K562 (cell line): ENCODE data around the gene SAMM50. TPM values are rescaled to one million over a fixed set of nuclear protein-coding genes. Genes with fewer than 3 reads are reported as not detected.

ENCODE experiments used
- ATAC-seq: fragments of 200-7000 bp; cut with Tn5 transposase; 3 replicates; pipeline ENCODE4 v1.9.1; 2020; ENCODE audit warnings: moderate library complexity
- BruUV-seq: library from RNA; stranded (reverse); fragments of 400-500 nt; replicated peaks from 2 replicates; lab custom pipeline; 2021; lab: Mats Ljungman, UMichigan
- CTCF ChIA-PET: fragments of 300-600 bp; formaldehyde crosslinking; extraction: SDS; loops from one replicate; lab custom pipeline; 2021; ENCODE audit warnings: low intra/inter-chr PET ratio; lab: Yijun Ruan, JAX
- POLR2A ChIA-PET: fragments of 300-600, 350-650 bp; sonication (Branson Sonifier 250); formaldehyde crosslinking; extraction: SDS; loops from one replicate; lab custom pipeline; 2021; ENCODE audit warnings: antibody characterized with exemption, inconsistent platforms; lab: Yijun Ruan, JAX
- DNase-seq, 4 experiments: peaks; one replicate each; pipeline versions ENCODE4 v3.0.0 to v3.0.0-alpha.2; 2011 to 2018; ENCODE audit warnings: low spot score in 3 of 4, mixed read lengths in 3 of 4; ENCODE audit errors: extremely low read depth in 1 of 4
- FAIRE-seq: peaks from 2 replicates; lab custom pipeline; 2011; peaks lifted over from hg19 to GRCh38; lab: Jason Lieb, UNC
- H2AFZ ChIP-seq: 2 replicates; pipeline ENCODE4 v1.6.0; 2011; ENCODE audit warnings: low read depth, low read length, control low read depth, inconsistent platforms
- H3K27ac ChIP-seq: fragments of 200-600 bp; 3 replicates; pipeline ENCODE4 v1.8.0; 2011; ENCODE audit warnings: low read depth, mild to moderate bottlenecking, control low read depth, inconsistent platforms, low read length, moderate library complexity, mixed read lengths; ENCODE audit errors: extremely low read depth
- H3K27me3 ChIP-seq, 2 experiments: fragments of 300-600 bp in 1 of 2; 2 replicates in 1 of 2; 3 replicates in 1 of 2; pipeline versions ENCODE4 v1.6.0 to v1.8.0; 2011; ENCODE audit warnings: inconsistent platforms in 2 of 2, low read length in 2 of 2, mild to moderate bottlenecking in 1 of 2, mixed read lengths in 1 of 2, moderate library complexity in 1 of 2; ENCODE audit not compliant: control insufficient read depth in 2 of 2, insufficient read depth in 2 of 2
- H3K36me3 ChIP-seq: fragments of 300-600 bp; 3 replicates; pipeline ENCODE4 v1.8.0; 2011; ENCODE audit warnings: mild to moderate bottlenecking, low read length, inconsistent platforms; ENCODE audit not compliant: control insufficient read depth, insufficient read depth
- H3K4me1 ChIP-seq, 2 experiments: fragments of 200-600 bp in 1 of 2; replicated peaks in 1 of 2; 2 replicates in 1 of 2; 3 replicates in 1 of 2; pipeline versions ENCODE4 v1.5.1 to v1.8.0; 2011; ENCODE audit warnings: inconsistent platforms in 2 of 2, low read length in 2 of 2, mild to moderate bottlenecking in 1 of 2, mixed read lengths in 1 of 2, moderate library complexity in 1 of 2; ENCODE audit not compliant: control insufficient read depth in 2 of 2, insufficient read depth in 2 of 2
- H3K4me2 ChIP-seq: 2 replicates; pipeline ENCODE4 v1.6.1; 2011; ENCODE audit warnings: low read length, control low read depth, inconsistent platforms, mixed read lengths; ENCODE audit not compliant: insufficient read depth
- H3K4me3 ChIP-seq: fragments of 200-600 bp; sonication (generic), shearing (Covaris generic); 2 replicates; pipeline ENCODE4 v1.5.1; 2016; ENCODE audit warnings: control low read depth, inconsistent platforms
- H3K79me2 ChIP-seq: fragments of 200-600 bp; 3 replicates; pipeline ENCODE4 v1.8.0; 2011; ENCODE audit warnings: low read length, inconsistent platforms; ENCODE audit not compliant: control insufficient read depth, insufficient read depth
- H3K9ac ChIP-seq, 2 experiments: 2 replicates each; pipeline versions ENCODE4 v1.6.0 to v1.6.1; 2011; ENCODE audit warnings: low read depth in 2 of 2, low read length in 2 of 2, control low read depth in 1 of 2, inconsistent platforms in 1 of 2, mild to moderate bottlenecking in 1 of 2, mixed read lengths in 1 of 2; ENCODE audit not compliant: insufficient read depth in 1 of 2
- H3K9me1 ChIP-seq: one replicate; pipeline ENCODE4 v1.6.0; 2011; ENCODE audit warnings: inconsistent platforms, mild to moderate bottlenecking, low read length, moderate library complexity; ENCODE audit not compliant: control insufficient read depth, insufficient read depth
- H3K9me3 ChIP-seq: replicated peaks from 2 replicates; pipeline ENCODE4 v1.5.1; 2011; ENCODE audit warnings: low read depth, low read length, inconsistent platforms; ENCODE audit not compliant: control insufficient read depth, insufficient read depth
- H4K20me1 ChIP-seq: replicated peaks from 2 replicates; pipeline ENCODE4 v1.6.1; 2011; ENCODE audit warnings: low read length, inconsistent platforms, mixed read lengths; ENCODE audit not compliant: control insufficient read depth, insufficient read depth
- CBX1 ChIP-seq: sonication (generic); IDR thresholded peaks from 2 replicates; pipeline ENCODE4 v1.6.1; 2016; ENCODE audit warnings: antibody characterized with exemption, low read depth, mild to moderate bottlenecking
- HDAC2 ChIP-seq: fragments of 450-650 bp; IDR thresholded peaks from 2 replicates; pipeline ENCODE4 v1.6.1; 2016; ENCODE audit warnings: mild to moderate bottlenecking
- IFI16 ChIP-seq: fragments of 250-450 bp; sonication (Bioruptor Pico); IDR thresholded peaks from 2 replicates; pipeline ENCODE4 v2.1.2; 2022; ENCODE audit warnings: mild to moderate bottlenecking, inconsistent platforms
- KLF6 ChIP-seq: fragments of 250-450 bp; sonication (Bioruptor Pico); IDR thresholded peaks from 2 replicates; pipeline ENCODE4 v1.4.0; 2020; ENCODE audit warnings: mild to moderate bottlenecking, moderate library complexity, borderline replicate concordance
- L3MBTL2 ChIP-seq: fragments of 450-650 bp; IDR thresholded peaks from 2 replicates; pipeline ENCODE4 v1.6.1; 2016; ENCODE audit warnings: mild to moderate bottlenecking, moderate library complexity
- PHF20 ChIP-seq: fragments of 450-650 bp; IDR thresholded peaks from 2 replicates; pipeline ENCODE4 v1.6.1; 2018; ENCODE audit not compliant: partially characterized antibody
- POLR2A ChIP-seq: fragments of 450-650 bp; conservative IDR thresholded peaks from 2 replicates; pipeline ENCODE4 v1.6.1; 2016
- POLR2B ChIP-seq: fragments of 450-650 bp; IDR thresholded peaks from 2 replicates; pipeline ENCODE4 v1.6.1; 2018; ENCODE audit warnings: low read depth; ENCODE audit not compliant: partially characterized antibody
- RB1 ChIP-seq: fragments of 450-650 bp; IDR thresholded peaks from 2 replicates; pipeline ENCODE4 v1.6.1; 2017; ENCODE audit warnings: low read depth, mild to moderate bottlenecking
- RBM14 ChIP-seq: fragments of 200-400 bp; formaldehyde crosslinking; IDR thresholded peaks from 2 replicates; pipeline ENCODE4 v1.6.1; 2018; ENCODE audit warnings: low read depth, mild to moderate bottlenecking, low read length, moderate library complexity, borderline replicate concordance; ENCODE audit not compliant: insufficient read depth
- RFX1 ChIP-seq: fragments of 450-650 bp; IDR thresholded peaks from 2 replicates; pipeline ENCODE4 v1.6.1; 2016; ENCODE audit warnings: mild to moderate bottlenecking, moderate library complexity
- SAFB2 ChIP-seq: fragments of 200-400 bp; formaldehyde crosslinking; IDR thresholded peaks from 2 replicates; pipeline ENCODE4 v1.6.1; 2018; ENCODE audit warnings: borderline replicate concordance, low read length, low read depth, moderate library complexity; ENCODE audit not compliant: severe bottlenecking
- TCF7L2 ChIP-seq: fragments of 150-350 bp; IDR thresholded peaks from 2 replicates; pipeline ENCODE4 v1.6.1; 2016; ENCODE audit warnings: low read depth, mild to moderate bottlenecking, low read length, moderate library complexity
- THAP7 ChIP-seq: fragments of 250-450 bp; sonication (Bioruptor Pico); IDR thresholded peaks from 2 replicates; pipeline ENCODE4 v1.5.0; 2021
- ZNF197 ChIP-seq: fragments of 200-800 bp; sonication (Bioruptor generic); IDR thresholded peaks from 2 replicates; pipeline ENCODE4 v1.6.1; 2016; ENCODE audit warnings: low read depth, missing genetic modification characterization, missing compliant biosample characterization
- WGBS: fragments of 100-300 bp; shearing (Covaris generic); methylation state at CpG from one replicate; pipeline ENCODE4 v1.1.6; 2016; ENCODE audit warnings: low coverage, mixed read lengths; ENCODE audit not compliant: insufficient coverage; ENCODE audit errors: missing lambda C conversion rate; 5-methylcytosine and 5-hydroxymethylcytosine counted together
- in situ Hi-C: fragments of 300-500 bp; cut with MboI; formaldehyde crosslinking; loops from 4 replicates; pipeline ENCODE4 v1.15.0; 2018; ENCODE audit warnings: inconsistent platforms, mixed read lengths
- intact Hi-C: fragments of 100-400 bp; cut with micrococcal nuclease; formaldehyde crosslinking; loops from 2 replicates; pipeline ENCODE4 v1.14.2; 2022
- polyA plus RNA-seq, 8 experiments: library from polyadenylated mRNA; depleted of rRNA in 4 of 8; stranded (reverse) in 5 of 8; unstranded in 3 of 8; fragments of >200 nt; fragmentation: Nextera tagmentation in 2 of 8; fragmentation: Illumina TruSeq in 1 of 8; extraction: Ambion mirVana in 2 of 8; extraction: Trizol in 1 of 8; gene quantifications; 2 replicates each; pipeline versions ENCODE4 v1.2.1 to v1.2.3, GENCODE V29; 2011 to 2014; ENCODE audit warnings: inconsistent platforms in 1 of 8, missing spikeins in 1 of 8
- total RNA-seq, 7 experiments: library from RNA; depleted of rRNA in 6 of 7; stranded (reverse); fragments of >200 nt in 6 of 7; fragmentation: Illumina TruSeq in 2 of 7; extraction: Trizol in 2 of 7; gene quantifications; 2 replicates each; pipeline versions ENCODE4 v1.2.1 to v1.2.3, GENCODE V29; 2011 to 2021; ENCODE audit warnings: low replicate concordance in 1 of 7
- TF ChIP-seq, protein P1 (sequence below), 2 experiments: fragments of 450-650 bp; conservative IDR thresholded peaks; 2 replicates each; pipeline ENCODE4 v1.6.1; 2017; ENCODE audit warnings: mild to moderate bottlenecking in 2 of 2, moderate library complexity in 2 of 2
- TF ChIP-seq, protein P2 (sequence below): conservative IDR thresholded peaks from 2 replicates; pipeline ENCODE4 v1.6.1; 2011; ENCODE audit warnings: low read depth, mild to moderate bottlenecking, low read length; ENCODE audit not compliant: control insufficient read depth

SAMM50 gene
- total and polyA plus RNA-seq, 9 of the 15 experiments (the other 6 are each of a cell fraction or from before 2014, with no cell fraction given): 14.6 to 49.3 (median 38.1) TPM

DNA sequence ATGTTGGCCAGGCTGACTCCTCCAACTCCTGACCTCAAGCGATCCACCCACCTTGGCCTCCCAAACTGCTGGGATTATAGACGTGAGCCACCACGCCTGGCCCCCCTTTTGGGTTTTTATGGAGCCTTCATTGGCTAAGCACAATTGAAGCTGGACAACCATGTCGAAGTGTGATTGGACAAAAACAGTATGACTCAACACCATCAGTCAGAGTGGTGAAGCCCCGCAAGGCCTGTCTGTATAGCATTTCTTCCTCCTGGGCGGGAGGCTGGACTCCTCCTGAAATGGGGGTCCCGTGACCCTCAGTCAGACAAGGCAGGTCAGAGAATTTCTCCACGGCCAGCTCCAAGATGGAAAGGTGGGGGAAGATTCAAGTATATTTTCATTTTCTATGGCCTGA is 65.7 kb downstream of the SAMM50 start (continued):
- TF ChIP-seq IFI16 (no peak), RB1 (no peak), HDAC2 (no peak)
- TF ChIP-seq, all 486 proteins: peak for 0

DNA sequence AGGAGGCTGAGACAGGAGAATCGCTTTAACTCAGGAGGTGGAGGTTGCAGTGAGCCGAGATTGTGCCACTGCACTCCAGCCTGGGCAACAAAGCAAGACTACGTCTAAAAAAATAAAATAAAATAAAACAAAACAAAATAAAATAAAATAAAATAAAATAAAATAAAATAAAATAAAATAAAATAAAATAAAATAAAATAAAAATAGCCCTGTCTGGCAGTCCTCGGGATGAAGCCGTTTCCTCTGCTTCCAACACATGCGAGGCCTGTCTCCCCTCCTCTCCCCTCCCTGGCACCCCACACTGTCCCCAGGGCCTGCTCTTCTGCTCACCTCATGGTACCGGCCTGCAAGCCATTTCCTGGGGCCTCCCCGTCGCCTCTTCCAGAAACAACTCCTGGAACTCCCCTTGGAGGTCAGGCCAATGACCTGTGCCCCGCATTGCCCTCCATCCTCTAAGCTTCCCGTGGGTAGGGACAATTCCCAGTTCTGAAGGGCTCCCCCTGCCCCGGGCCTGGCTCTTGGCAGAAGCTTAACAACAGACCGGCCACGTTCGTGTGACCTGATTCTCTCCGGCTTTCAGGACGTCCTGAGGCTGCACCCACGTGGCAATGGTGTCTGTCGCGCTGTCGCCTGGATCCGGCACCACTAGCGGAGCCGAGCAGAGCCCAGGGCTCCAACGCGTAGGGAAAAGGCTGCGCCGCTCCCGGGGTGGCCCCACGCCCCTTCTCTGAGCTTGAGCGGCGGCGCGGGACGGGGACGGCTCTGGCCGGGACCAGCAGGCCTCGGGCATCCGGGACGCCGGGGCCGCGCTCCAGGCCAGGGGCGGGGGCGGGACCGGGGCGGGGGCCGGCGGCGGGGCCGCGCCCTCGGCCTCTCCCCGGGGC is 68.4 kb downstream of the SAMM50 start:
- H2AFZ ChIP-seq: peak overlapping the region; percentile 85
- ChIA-PET POLR2A (interaction anchor here (0.6 to 0.7 kb wide), 2 partner anchors 32 to 646 kb away, joined by 3 read pairs; no protein-coding TSS in a partner anchor), CTCF (no interaction called here)
- no peaks in the 10 kb centered on the region for H3K9me3 ChIP-seq
- H4K20me1 ChIP-seq: no peaks in the 10 kb centered on the region
- DNase-seq (peak; percentile 51 to 83 (median 78)), ATAC-seq (peak; percentile 54), FAIRE-seq (no peak)
- H3K4me2 ChIP-seq: peak overlapping the region; percentile 89
- H3K36me3 ChIP-seq: 0 out of 3 replicates have a peak, but pooled peaks cover 4% of the 10 kb centered on the region
- H3K9me1 ChIP-seq: peaks cover 6% of the 10 kb centered on the region
- peak overlapping the region; percentile 86 for H3K27ac ChIP-seq
- H3K9ac ChIP-seq: peak overlapping the region; percentile 87 to 98
- in situ Hi-C loops: no loop called here
- intact Hi-C loops: no loop called here
- H3K4me3 ChIP-seq: peak overlapping the region; percentile 69
- 5% methylated on average over 24 of the region's 54 CpGs for WGBS
- no peaks in the 10 kb centered on the region for H3K27me3 ChIP-seq
- peaks cover 28 to 51% of the 10 kb centered on the region in 2 experiments for H3K4me1 ChIP-seq
- H3K79me2 ChIP-seq: peaks cover 70% of the 10 kb centered on the region
- BruUV-seq: TSS peak; percentile 46
- TF ChIP-seq CBX1 (no peak), PHF20 (peak; percentile 39), RBM14 (no peak), RFX1 (no peak), ZNF197 (CRISPR knock-in tag) (no peak), SAFB2 (no peak), TCF7L2 (no peak), KLF6 (no peak), POLR2B (peak; percentile 45), POLR2A (peak; percentile 79), L3MBTL2 (peak; percentile 85), THAP7 (no peak)
- TF ChIP-seq, protein P1, sequence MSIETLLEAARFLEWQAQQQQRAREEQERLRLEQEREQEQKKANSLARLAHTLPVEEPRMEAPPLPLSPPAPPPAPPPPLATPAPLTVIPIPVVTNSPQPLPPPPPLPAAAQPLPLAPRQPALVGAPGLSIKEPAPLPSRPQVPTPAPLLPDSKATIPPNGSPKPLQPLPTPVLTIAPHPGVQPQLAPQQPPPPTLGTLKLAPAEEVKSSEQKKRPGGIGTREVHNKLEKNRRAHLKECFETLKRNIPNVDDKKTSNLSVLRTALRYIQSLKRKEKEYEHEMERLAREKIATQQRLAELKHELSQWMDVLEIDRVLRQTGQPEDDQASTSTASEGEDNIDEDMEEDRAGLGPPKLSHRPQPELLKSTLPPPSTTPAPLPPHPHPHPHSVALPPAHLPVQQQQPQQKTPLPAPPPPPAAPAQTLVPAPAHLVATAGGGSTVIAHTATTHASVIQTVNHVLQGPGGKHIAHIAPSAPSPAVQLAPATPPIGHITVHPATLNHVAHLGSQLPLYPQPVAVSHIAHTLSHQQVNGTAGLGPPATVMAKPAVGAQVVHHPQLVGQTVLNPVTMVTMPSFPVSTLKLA (conservative IDR thresholded peaks at IDR 0.05): peak; percentile 82 to 88
- TF ChIP-seq, protein P2, sequence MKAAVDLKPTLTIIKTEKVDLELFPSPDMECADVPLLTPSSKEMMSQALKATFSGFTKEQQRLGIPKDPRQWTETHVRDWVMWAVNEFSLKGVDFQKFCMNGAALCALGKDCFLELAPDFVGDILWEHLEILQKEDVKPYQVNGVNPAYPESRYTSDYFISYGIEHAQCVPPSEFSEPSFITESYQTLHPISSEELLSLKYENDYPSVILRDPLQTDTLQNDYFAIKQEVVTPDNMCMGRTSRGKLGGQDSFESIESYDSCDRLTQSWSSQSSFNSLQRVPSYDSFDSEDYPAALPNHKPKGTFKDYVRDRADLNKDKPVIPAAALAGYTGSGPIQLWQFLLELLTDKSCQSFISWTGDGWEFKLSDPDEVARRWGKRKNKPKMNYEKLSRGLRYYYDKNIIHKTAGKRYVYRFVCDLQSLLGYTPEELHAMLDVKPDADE: 0 out of 2 replicates have a peak, but pooled peaks have one; percentile 46
